HepG2 (cell line): ENCODE results near the gene SBNO2. TPM values are rescaled to one million over a fixed set of nuclear protein-coding genes. Genes with fewer than 3 reads are reported as not detected.

Experiments used
- CTCF ChIP-seq: sonication (generic); formaldehyde crosslinking; IDR thresholded peaks from 2 replicates; pipeline ENCODE4 v1.5.0; 2020; ENCODE audit warnings: mild to moderate bottlenecking, missing genetic modification reagents, moderate library complexity
- ELF3 ChIP-seq: IDR thresholded peaks from 2 replicates; pipeline ENCODE4 v1.6.1; 2016; ENCODE audit warnings: missing genetic modification reagents, missing compliant biosample characterization
- FOXO1 ChIP-seq: sonication (generic); formaldehyde crosslinking; IDR thresholded peaks from 2 replicates; pipeline ENCODE4 v1.4.0; 2020; ENCODE audit warnings: missing genetic modification reagents
- GABPA ChIP-seq, 2 experiments: IDR thresholded peaks; 2 replicates each; pipeline ENCODE4 v1.6.1; 2011 to 2016; ENCODE audit warnings: low read depth in 2 of 2, low read length in 1 of 2, missing biosample characterization in 1 of 2, missing genetic modification characterization in 1 of 2
- GTF3A ChIP-seq: sonication (generic); formaldehyde crosslinking; conservative IDR thresholded peaks from 2 replicates; pipeline ENCODE4 v1.4.0; 2020; ENCODE audit warnings: mild to moderate bottlenecking, missing genetic modification reagents
- JARID2 ChIP-seq: sonication (generic); formaldehyde crosslinking; IDR thresholded peaks from 2 replicates; pipeline ENCODE4 v1.8.1; 2023; ENCODE audit warnings: missing genetic modification reagents, inconsistent platforms; ENCODE audit not compliant: insufficient replicate concordance
- KLF9 ChIP-seq: IDR thresholded peaks from 2 replicates; pipeline ENCODE4 v1.6.1; 2016; ENCODE audit warnings: low read depth
- NR0B2 ChIP-seq: sonication (generic); formaldehyde crosslinking; IDR thresholded peaks from 2 replicates; pipeline ENCODE4 v1.4.0; 2020; ENCODE audit warnings: mild to moderate bottlenecking, missing genetic modification reagents
- PAWR ChIP-seq: sonication (generic); formaldehyde crosslinking; IDR thresholded peaks from 2 replicates; pipeline ENCODE4 v1.4.0; 2020; ENCODE audit warnings: missing genetic modification reagents, mild to moderate bottlenecking, borderline replicate concordance
- RFXANK ChIP-seq: IDR thresholded peaks from 2 replicates; pipeline ENCODE4 v1.6.1; 2016
- SMAD9 ChIP-seq: sonication (generic); formaldehyde crosslinking; IDR thresholded peaks from 2 replicates; pipeline ENCODE4 v1.5.1; 2020; ENCODE audit warnings: mild to moderate bottlenecking, missing genetic modification reagents
- SRSF9 ChIP-seq: fragments of 200-400 bp; formaldehyde crosslinking; IDR thresholded peaks from 2 replicates; pipeline ENCODE4 v1.6.1; 2018; ENCODE audit warnings: borderline replicate concordance, mild to moderate bottlenecking, low read depth, low read length; ENCODE audit not compliant: insufficient read depth, poor library complexity, severe bottlenecking
- TFDP2 ChIP-seq: sonication (generic); formaldehyde crosslinking; IDR thresholded peaks from 2 replicates; pipeline ENCODE4 v1.4.0; 2020; ENCODE audit warnings: missing genetic modification reagents
- ZFP90 ChIP-seq: sonication (generic); formaldehyde crosslinking; IDR thresholded peaks from 2 replicates; pipeline ENCODE4 v1.8.0; 2022; ENCODE audit warnings: missing genetic modification reagents, mild to moderate bottlenecking, inconsistent platforms, borderline replicate concordance
- ZNF101 ChIP-seq: sonication (generic); formaldehyde crosslinking; IDR thresholded peaks from 2 replicates; pipeline ENCODE4 v1.4.0; 2020; ENCODE audit warnings: mild to moderate bottlenecking, low read depth, missing genetic modification reagents, borderline replicate concordance
- ZNF569 ChIP-seq: sonication (generic); formaldehyde crosslinking; IDR thresholded peaks from 2 replicates; pipeline ENCODE4 v1.5.0; 2020; ENCODE audit warnings: mild to moderate bottlenecking, missing genetic modification reagents, moderate library complexity, borderline replicate concordance
- ZNF576 ChIP-seq: sonication (generic); formaldehyde crosslinking; IDR thresholded peaks from 2 replicates; pipeline ENCODE4 v1.4.0; 2020; ENCODE audit warnings: mild to moderate bottlenecking, missing genetic modification reagents
- ZNF709 ChIP-seq: sonication (generic); formaldehyde crosslinking; IDR thresholded peaks from 2 replicates; pipeline ENCODE4 v1.5.0; 2020; ENCODE audit warnings: mild to moderate bottlenecking, missing genetic modification reagents
- ZNF766 ChIP-seq: sonication (generic); formaldehyde crosslinking; IDR thresholded peaks from 2 replicates; pipeline ENCODE4 v1.5.0; 2020; ENCODE audit warnings: missing genetic modification reagents, borderline replicate concordance
- ZNF83 ChIP-seq: sonication (generic); formaldehyde crosslinking; IDR thresholded peaks from 2 replicates; pipeline ENCODE4 v1.4.0; 2020; ENCODE audit warnings: missing genetic modification reagents, mild to moderate bottlenecking, borderline replicate concordance
- ZNF839 ChIP-seq: sonication (generic); formaldehyde crosslinking; IDR thresholded peaks from 2 replicates; pipeline ENCODE4 v1.4.0; 2020; ENCODE audit warnings: missing genetic modification reagents, mild to moderate bottlenecking, borderline replicate concordance
- ZNF878 ChIP-seq: sonication (generic); formaldehyde crosslinking; IDR thresholded peaks from 2 replicates; pipeline ENCODE4 v1.8.1; 2023; ENCODE audit warnings: mild to moderate bottlenecking, missing genetic modification reagents, moderate library complexity
- polyA plus RNA-seq, 8 experiments: library from polyadenylated mRNA; depleted of rRNA in 3 of 8; stranded (reverse) in 7 of 8; unstranded in 1 of 8; fragments of >200 nt; fragmentation: Illumina TruSeq in 4 of 8; extraction: Trizol in 4 of 8; gene quantifications; 2 replicates each; pipeline versions ENCODE4 v1.2.1 to v1.2.3, GENCODE V29; 2011 to 2016; ENCODE audit warnings: low read depth in 4 of 8, missing spikeins in 1 of 8, mixed read lengths in 1 of 8; ENCODE audit not compliant: insufficient read depth in 1 of 8
- total RNA-seq, 5 experiments: library from RNA; depleted of rRNA; stranded (reverse); fragments of >200 nt; fragmentation: Illumina TruSeq; extraction: Trizol; gene quantifications; 2 replicates each; pipeline ENCODE4 v1.2.3, GENCODE V29; 2016; ENCODE audit warnings: low read depth in 1 of 5

The SBNO2 gene
- total and polyA plus RNA-seq, 2 of the 13 experiments (the other 11 are each of a cell fraction or from before 2014, with no cell fraction given): 8.6 to 10.4 TPM

GRCh38 chr19:1205114-1206099 is 31.3 kb upstream of the SBNO2 start, which contains the start of gene STK11 (continued):
- TF ChIP-seq SMAD9: no peak
- no peak for TF ChIP-seq KLF9 (CRISPR knock-in tag)
- 0 out of 2 replicates have a peak, but pooled peaks have one; percentile 32 for TF ChIP-seq ZNF766 (CRISPR knock-in tag)
- no peak for TF ChIP-seq ZNF878
- no peak for TF ChIP-seq ZNF576 (CRISPR knock-in tag)
- TF ChIP-seq ELF3 (CRISPR knock-in tag): no peak; the same call in 1 of the 2 replicates
- peak; percentile 41; the same call in 1 of the 2 replicates for TF ChIP-seq ZFP90 (CRISPR knock-in tag)
- TF ChIP-seq ZNF839 (CRISPR knock-in tag): no peak
- peak; percentile 57; the same call in 1 of the 2 replicates for TF ChIP-seq FOXO1 (CRISPR knock-in tag)
- no peak for TF ChIP-seq ZNF101
- no peak for TF ChIP-seq RFXANK (CRISPR knock-in tag)
- no peak for TF ChIP-seq GTF3A (CRISPR knock-in tag)
- no peak for TF ChIP-seq ZNF83 (CRISPR knock-in tag)
- TF ChIP-seq JARID2 (CRISPR knock-in tag): no peak
- no peak for TF ChIP-seq ZNF569 (CRISPR knock-in tag)
- TF ChIP-seq NR0B2 (CRISPR knock-in tag): no peak
- no peak for TF ChIP-seq SRSF9
- TF ChIP-seq TFDP2 (CRISPR knock-in tag): peak; percentile 89
- no peak for TF ChIP-seq CTCF
- TF ChIP-seq GABPA (IDR thresholded peaks at IDR 0.05; ENCODE audit: low read depth, low read length): no peak
- TF ChIP-seq GABPA (CRISPR knock-in tag; IDR thresholded peaks at IDR 0.05; ENCODE audit: low read depth): peak; percentile 26; the same call in 1 of the 2 replicates
- 0 out of 2 replicates have a peak, but pooled peaks have one; percentile 20 for TF ChIP-seq ZNF709 (CRISPR knock-in tag)
- no peak for TF ChIP-seq PAWR (CRISPR knock-in tag)
